Activated effector memory CD4-positive, alpha-beta T cell treated with anti-CD3 and anti-CD28 coated beads, Interleukin-2, amount 50 U/mL, for 16 hours (primary cell): ENCODE measurements around the gene IQCF2.
"Not testable (repeated sequence)": the region's sequence is repeated elsewhere in the genome, so short reads cannot be mapped to it uniquely, and the experiment has no call there.

ENCODE experiments used
- DNase-seq: peaks from one replicate; pipeline ENCODE4 v3.0.0-alpha.2; 2020

Gene IQCF2

GRCh38 chr3:51860703-51861665, at the start of gene IQCF2:
IQCF2 (plus strand) TSS chr3:51861615; CDS start chr3:51861667, 52 bp downstream.
- no peak for DNase-seq

- DNase-seq: no peak
These were observed 47.9 kb upstream of the IQCF2 start for GRCh38 chr3:51813539-51813938.

DNA sequence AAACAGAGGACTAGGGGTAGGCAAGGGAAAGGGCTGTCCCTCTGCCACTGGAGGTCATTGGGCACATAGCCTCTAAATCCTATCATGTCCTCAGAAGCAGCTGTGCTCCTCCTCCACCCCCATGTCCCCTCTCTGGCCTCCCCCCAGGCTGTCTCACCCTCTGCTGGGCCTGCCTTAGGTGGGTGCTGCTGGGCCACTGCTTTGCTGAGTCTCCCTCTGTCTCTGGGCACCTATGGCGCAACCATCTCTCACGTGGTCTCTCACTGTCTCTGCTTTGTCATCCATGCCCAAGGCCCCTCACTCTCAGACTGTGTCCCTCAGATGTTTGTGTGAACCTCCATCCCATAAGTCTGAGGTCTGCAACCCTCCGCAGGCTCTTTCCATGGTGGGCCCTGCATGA, 47.4 kb upstream of the IQCF2 start:
- no peak for DNase-seq

DNA sequence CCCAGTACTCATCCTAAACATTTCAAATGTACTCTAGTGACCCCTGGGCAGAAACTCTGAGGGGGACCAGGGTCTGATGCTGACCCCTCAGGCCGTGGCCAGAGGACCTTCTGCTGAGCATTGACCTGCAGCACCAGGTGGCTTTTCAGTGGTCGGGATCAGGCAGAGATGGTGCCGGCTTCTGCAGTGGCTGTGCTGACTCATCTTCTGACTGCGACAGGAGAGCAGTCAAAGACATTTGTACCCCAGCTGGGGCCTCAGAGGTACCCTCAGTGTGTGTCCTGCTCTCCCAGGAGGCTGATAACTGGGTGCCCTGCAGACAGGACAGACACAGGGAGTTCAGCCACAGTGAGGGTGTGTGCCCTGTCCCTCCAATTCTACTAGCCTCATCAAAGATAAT, 45.8 kb upstream of the IQCF2 start:
- DNase-seq: no peak

GRCh38 chr3:51816723-51817122, 44.7 kb upstream of the IQCF2 start:
- no peak for DNase-seq

DNA sequence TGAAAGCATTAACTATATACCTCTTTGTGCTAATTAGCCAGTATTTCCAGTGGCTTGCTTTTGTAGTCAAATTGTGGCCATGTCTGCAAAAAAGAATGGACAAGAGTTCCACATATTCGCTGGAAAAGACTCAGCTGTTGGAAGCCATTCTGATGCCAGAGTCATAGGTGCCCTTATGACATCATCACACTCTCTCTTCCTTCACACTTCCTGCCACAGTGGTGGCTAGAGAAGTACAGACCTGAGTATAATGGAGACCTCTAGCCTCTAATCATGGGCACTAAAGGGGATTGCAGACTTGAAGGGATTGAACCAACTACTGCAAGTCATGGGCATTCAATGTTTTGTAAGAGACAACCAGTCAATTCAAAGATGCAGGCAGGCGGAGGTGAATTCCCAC, 44.0 kb upstream of the IQCF2 start:
- no peak for DNase-seq

DNA sequence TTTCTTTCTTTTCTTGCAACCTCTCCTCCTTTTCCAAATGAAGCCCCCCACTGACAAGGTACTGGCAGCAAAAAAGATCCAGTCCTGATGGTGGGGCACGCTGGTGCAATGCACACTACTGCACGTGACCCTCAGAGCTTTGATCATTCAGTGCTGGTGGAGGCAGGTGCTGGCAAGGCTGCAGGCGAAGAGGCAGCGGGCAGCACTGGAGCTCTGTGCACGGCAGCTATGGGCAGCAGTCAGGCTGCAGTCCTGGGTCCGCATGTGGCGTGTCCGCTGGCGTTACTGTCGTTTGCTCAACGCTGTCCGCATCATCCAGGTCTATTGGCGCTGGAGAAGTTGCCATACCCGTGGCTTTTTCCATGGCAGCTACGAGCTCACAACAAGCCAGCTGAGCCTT, 42.3 kb upstream of the IQCF2 start:
- DNase-seq: no peak

DNA sequence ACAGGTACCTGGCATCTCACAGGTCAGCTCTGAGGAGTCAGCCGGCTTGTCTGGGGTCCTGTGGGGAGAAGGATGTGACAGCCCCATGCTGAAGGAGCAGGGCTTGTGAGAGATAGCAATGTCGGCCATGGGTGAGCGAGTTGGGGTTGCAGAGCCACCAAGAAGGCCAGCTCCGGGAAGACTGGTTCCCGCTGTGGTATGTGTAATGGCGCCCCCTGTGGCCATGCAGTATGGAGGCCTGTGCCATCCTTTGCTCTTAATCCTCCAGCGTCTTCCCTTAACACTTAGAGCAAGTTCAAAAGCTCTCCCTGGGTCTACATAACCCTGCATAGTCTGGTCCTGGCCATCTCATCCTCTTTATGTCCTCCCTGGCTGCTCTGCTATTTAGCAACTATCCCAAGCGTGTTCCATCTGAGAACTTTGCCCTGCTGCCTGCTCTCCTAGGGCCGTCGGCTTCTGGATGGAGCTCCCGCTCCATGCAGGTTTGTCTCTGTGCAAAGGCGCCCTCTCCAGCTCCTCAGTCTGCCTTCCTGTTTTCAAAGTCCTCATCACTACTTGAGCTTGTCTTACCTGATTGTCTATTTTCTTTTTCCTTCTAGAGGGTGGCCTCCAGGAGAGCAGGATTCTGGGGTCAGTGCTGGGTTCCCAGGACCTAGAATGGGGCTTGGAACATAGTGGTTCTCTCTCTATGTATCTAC, 41.6 kb upstream of the IQCF2 start:
- no peak for DNase-seq

GRCh38 chr3:51828297-51828696, 33.1 kb upstream of the IQCF2 start:
- no peak for DNase-seq

DNA sequence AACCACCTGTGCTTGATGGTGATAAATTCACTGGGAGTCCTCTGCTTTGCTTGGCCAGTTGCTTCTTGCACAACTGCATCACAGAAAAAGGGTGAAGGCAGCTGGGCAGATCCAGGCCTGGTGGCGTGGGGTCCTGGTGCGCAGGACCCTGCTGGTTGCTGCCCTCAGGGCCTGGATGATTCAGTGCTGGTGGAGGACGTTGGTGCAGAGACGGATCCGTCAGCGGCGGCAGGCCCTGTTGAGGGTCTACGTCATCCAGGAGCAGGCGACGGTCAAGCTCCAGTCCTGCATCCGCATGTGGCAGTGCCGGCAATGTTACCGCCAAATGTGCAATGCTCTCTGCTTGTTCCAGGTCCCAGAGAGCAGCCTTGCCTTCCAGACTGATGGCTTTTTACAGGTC, 31.1 kb upstream of the IQCF2 start:
- no peak for DNase-seq

GRCh38 chr3:51830836-51831385, 30.5 kb upstream of the IQCF2 start:
- no peak for DNase-seq

DNA sequence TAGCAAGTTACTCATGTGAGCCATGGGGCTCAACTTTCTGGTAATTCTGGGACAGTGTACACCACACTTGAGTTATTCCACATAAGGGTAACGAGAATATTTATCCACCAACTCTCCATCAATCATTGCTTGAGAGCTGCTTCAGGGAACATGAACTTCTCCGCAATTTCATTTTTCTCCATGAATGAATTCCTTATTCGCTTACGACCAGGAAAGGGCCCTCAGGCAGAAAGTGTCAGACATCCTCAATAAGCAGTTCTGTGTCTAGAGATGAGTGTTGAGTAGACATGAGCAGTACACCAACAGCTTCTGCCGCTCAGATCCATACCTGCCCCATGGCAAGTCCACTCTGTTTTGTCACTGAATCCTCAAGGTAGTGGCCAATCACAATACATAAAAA, 24.8 kb upstream of the IQCF2 start:
- DNase-seq: no peak

GRCh38 chr3:51845129-51845528, 16.3 kb upstream of the IQCF2 start:
- DNase-seq: no peak

DNA sequence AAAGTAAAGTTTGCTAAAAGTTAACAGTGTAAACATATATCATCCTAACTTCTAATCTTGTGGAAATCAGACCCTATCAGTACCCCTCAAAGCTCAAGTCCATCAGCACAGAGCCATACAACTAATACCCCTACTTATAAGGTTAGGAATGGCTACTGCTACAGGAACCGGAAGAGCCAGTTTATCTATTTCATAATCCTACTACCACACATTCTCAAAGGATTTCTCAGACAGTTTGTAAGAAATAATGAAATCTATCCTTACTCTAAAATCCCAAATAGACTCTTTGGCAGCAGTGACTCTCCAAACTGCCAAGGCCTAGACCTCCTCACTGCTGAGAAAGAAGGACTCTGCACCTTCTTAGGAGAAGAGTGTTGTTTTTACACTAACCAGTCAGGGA, 6.0 kb upstream of the IQCF2 start:
- not testable (repeated sequence) for DNase-seq

GRCh38 chr3:51862886-51863285, 1.5 kb downstream of the IQCF2 start:
- DNase-seq: no peak

- DNase-seq: not testable (repeated sequence)
These were observed 7.5 kb downstream of the IQCF2 start for GRCh38 chr3:51868896-51869295.

DNA sequence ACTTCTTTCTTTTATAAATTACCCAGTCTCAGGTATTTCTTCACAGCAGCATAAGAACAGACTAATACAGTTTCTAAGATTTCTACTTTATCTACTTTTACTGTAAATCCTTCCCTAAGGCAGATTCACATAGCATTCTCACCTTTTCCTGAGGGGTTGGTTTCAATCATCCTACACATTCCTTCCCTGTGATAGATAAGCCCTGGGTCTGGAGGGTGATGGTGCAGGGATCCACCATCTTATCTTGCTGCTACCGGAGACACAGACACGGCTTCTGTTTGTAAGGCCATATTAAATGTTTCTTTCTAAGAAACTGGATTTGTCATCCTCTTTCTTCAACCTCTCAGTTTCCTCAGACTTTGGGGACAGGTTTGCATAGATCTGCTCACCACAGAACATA, 7.9 kb downstream of the IQCF2 start:
- DNase-seq: no peak

- no peak for DNase-seq
These were observed 11.9 kb downstream of the IQCF2 start for GRCh38 chr3:51873253-51873766.

- DNase-seq: no peak
These were observed 12.5 kb downstream of the IQCF2 start for GRCh38 chr3:51873876-51874275.

- DNase-seq: no peak
These were observed 13.0 kb downstream of the IQCF2 start for GRCh38 chr3:51874411-51874810.

GRCh38 chr3:51874889-51875288, 13.5 kb downstream of the IQCF2 start:
- no peak for DNase-seq

DNA sequence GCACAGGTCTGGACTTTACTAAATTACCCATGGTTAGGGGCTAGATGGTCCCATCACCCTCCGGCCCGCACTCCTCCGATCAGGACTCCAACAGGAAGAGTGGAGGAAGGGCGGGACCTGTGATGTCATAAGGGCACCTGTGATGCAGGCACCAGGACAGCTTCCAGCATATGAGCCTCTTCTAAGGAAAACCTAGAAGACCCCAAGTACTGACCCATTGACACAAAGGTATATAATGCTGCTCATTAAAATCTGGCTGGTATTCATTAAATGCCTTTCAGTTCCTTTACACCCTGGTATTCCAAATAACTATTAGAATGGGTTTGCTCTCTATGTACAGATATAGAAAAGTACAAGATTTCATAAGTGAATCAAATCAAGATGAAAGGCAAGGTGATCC, 14.1 kb downstream of the IQCF2 start, which contains the start of gene IQCF5:
TSS of gene IQCF5 (minus strand) at position 101 of the 400 bp plus-strand sequence. CDS start at position 31, 70 bp downstream.
- no peak for DNase-seq

GRCh38 chr3:51876186-51876585, 14.8 kb downstream of the IQCF2 start:
- DNase-seq: no peak

DNA sequence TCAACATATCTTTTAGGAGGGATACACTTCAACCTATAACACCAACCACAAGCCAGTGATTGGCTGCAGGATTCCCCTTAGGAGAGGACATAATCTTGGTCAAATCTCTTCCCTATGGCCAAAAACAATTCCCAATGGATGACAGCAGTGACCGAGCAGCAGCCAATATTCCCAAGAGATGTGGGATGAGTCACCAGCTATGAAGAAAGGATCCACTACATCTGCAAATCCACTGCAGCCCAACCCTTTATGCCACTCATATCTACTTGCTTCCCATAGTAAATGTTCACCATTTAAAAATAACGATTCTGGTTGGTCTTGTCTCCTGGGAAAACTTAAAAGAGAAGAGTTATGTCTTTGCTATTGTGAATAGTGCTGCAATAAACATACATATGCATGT, 18.5 kb downstream of the IQCF2 start:
- DNase-seq: no peak
